IPS-11a (cell line): ENCODE results near the gene CDKN1A.
"Not testable (repeated sequence)": the region's sequence is repeated elsewhere in the genome, so short reads cannot be mapped to it uniquely, and the experiment has no call there.

Source experiments
- H3K4me3 ChIP-seq: one replicate; pipeline ENCODE4 v1.5.1; 2013; ENCODE audit warnings: low read depth, low read length, control low read depth

CDKN1A gene

GRCh38 chr6:36717871-36718540 lies 39.5 kb downstream of the CDKN1A start:
- no peak overlapping the region for H3K4me3 ChIP-seq

GRCh38 chr6:36718560-36718959 lies 40.0 kb downstream of the CDKN1A start:
- no peak overlapping the region for H3K4me3 ChIP-seq

GRCh38 chr6:36719126-36719525 lies 40.6 kb downstream of the CDKN1A start:
- no peak overlapping the region for H3K4me3 ChIP-seq

- no peak overlapping the region for H3K4me3 ChIP-seq
Measured at GRCh38 chr6:36720251-36721141, 42.0 kb downstream of the CDKN1A start.

GRCh38 chr6:36721369-36722140 lies 43.0 kb downstream of the CDKN1A start:
- H3K4me3 ChIP-seq: no peak overlapping the region

- no peak overlapping the region for H3K4me3 ChIP-seq
Measured at GRCh38 chr6:36722365-36722764, 43.9 kb downstream of the CDKN1A start.

GRCh38 chr6:36722879-36723278 lies 44.4 kb downstream of the CDKN1A start:
- no peak overlapping the region for H3K4me3 ChIP-seq

- H3K4me3 ChIP-seq: not testable (repeated sequence)
Measured at GRCh38 chr6:36723992-36724391, 45.5 kb downstream of the CDKN1A start.

GRCh38 chr6:36724514-36725390 lies 46.2 kb downstream of the CDKN1A start:
- H3K4me3 ChIP-seq: no peak overlapping the region

GRCh38 chr6:36725581-36725980 lies 47.1 kb downstream of the CDKN1A start:
- no peak overlapping the region for H3K4me3 ChIP-seq

GRCh38 chr6:36727505-36728021 lies 49.0 kb downstream of the CDKN1A start:
- H3K4me3 ChIP-seq: no peak overlapping the region

- no peak overlapping the region for H3K4me3 ChIP-seq
Measured at GRCh38 chr6:36728289-36729160, 50.0 kb downstream of the CDKN1A start.

- H3K4me3 ChIP-seq: no peak overlapping the region
Measured at GRCh38 chr6:36729161-36729524, 50.6 kb downstream of the CDKN1A start.

- H3K4me3 ChIP-seq: no peak overlapping the region
Measured at GRCh38 chr6:36730424-36731380, 52.2 kb downstream of the CDKN1A start.

- no peak overlapping the region for H3K4me3 ChIP-seq
Measured at GRCh38 chr6:36731622-36732310, 53.3 kb downstream of the CDKN1A start.

- no peak overlapping the region for H3K4me3 ChIP-seq
Measured at GRCh38 chr6:36733300-36733699, 54.8 kb downstream of the CDKN1A start.

- H3K4me3 ChIP-seq: no peak overlapping the region
Measured at GRCh38 chr6:36734486-36735060, 56.1 kb downstream of the CDKN1A start.
